22Rv1 (cell line): ENCODE results near the gene OTUD5.

ENCODE experiments used
- H3K27ac ChIP-seq: fragments of 450-650 bp; 2 replicates; pipeline ENCODE4 v1.5.1; 2017
- CTCF ChIP-seq: fragments of 450-650 bp; IDR thresholded peaks from 2 replicates; pipeline ENCODE4 v1.5.1; 2017; ENCODE audit warnings: mild to moderate bottlenecking
- ZFX ChIP-seq: fragments of 450-650 bp; IDR thresholded peaks from 2 replicates; pipeline ENCODE4 v1.6.1; 2017; ENCODE audit warnings: antibody characterized with exemption, borderline replicate concordance

OTUD5 gene

DNA sequence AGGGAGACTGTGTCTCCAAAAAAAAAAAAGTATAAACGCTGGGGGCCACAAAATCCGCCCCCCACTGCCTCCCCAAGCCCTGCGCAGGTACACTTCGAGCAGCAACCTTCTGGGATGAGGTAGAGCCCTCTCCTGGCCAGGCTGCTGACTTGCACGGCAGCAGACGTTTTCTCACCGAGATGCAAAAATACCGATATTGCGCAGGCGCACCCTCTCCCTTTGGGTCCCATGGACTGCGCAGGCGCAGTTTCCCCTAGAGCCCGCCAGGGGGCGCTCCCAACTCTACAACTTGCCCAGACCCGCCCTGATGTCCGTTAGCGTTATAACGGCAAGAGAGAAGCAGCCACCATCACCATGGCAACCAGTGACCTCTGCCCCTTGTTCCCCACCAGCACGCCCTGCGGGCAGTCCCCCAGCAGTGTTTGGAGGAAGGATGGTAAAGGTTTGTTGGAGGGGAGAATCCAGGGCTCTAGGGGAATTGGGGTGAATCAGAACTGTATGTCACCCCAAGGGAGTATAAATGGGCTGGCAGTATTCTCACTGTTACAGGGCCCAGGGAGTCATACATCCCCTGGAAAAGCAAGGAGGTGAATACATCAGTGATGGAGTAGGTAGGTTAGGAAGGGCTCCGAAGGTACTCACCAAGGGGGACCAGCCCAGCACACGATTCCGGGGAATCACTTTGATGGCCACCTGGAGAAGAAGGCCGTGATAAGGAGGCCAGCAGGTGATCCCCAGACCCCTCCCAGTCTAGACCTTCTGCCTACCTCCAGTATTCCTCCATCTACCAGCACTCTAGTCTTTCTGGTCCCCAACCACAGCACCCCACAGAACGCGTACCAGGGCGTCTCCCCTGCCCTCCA lies 40.0 kb downstream of the OTUD5 start:
- TF ChIP-seq ZFX (no peak), CTCF (peak; percentile 90)
- H3K27ac ChIP-seq: peak overlapping the region; percentile 72

- H3K27ac ChIP-seq: no peak overlapping the region
- TF ChIP-seq ZFX: no peak
- TF ChIP-seq CTCF: no peak
These were observed 42.6 kb downstream of the OTUD5 start for GRCh38 chrX:48914593-48915493.

DNA sequence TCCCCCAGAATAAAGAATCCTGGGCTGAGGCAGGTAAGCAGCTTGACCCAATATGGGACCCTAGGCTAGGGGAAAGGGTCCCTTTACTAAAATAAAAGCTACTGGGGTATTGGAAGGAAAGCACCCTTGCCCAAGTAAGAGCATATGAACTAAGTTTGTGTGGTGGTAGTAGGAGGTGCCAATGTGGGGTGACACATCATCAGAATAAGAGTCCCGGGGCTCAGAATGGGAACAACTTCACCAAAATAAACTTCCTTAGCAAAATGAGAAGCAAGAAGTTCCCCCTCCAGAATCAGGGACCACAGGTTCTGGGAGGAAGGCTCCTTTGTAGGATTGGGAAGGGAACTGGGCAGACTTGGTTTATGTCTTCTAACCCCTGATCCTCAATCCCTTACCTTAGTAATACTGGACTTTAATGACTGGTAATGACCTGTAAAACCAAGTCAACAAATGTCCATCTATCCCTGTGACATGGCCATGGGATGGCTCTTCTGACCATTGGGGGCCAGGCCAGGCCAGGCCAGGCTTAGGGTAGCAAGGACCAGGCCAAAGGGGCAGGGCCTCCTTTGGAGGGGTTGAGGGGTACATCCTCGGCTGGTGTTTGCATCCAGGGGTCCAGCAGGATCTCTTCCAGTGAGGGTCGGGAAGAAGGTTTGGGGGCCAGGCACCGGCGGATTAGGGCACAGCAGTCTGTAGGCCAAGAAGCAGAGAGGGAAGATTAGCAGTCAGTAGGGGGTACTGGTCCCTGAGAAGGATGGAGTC lies 43.6 kb downstream of the OTUD5 start:
- no peak for TF ChIP-seq CTCF
- TF ChIP-seq ZFX: no peak
- H3K27ac ChIP-seq: no peak overlapping the region

DNA sequence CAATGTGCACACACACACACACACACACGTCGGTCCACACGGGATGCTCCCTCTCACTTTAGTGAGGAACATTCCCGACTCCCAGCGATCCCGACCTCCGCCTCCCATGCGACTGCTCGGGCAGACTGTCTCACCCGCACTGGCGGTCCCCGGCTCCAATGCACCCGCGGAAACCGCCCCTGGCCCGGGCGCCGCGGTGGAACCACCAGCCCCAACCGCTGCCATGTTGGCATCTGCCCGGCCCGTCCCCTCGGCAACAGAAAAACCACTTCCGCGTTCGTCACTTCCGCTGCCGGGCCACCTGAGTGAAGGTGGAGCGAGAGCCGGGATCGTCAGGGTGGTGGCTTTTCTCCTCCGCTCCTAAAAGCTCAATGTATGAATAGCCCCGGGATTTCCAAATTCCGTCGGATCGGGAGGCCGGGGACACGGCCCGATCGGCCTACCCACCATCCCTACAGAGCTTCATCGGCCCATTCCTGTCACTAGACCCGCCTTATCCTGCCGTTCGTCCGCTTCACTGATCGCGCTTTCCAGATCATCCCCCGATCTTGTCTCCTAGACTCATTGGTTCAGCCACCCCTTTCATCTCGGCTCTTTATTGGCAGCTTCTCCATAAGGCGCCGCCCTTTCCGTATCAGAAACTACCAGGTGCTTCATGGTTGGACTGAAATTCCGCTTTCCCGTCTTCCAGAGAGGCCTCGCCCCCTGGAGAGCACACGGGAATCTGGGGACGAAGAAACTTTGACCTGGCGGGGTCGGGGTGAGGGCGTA lies 45.8 kb downstream of the OTUD5 start, which contains the start of gene SLC35A2:
TSS of gene SLC35A2 (minus strand) at position 235 of the 771 bp plus-strand sequence. CDS start at position 225, 10 bp downstream.
- TF ChIP-seq CTCF (no peak), ZFX (no peak)
- peak within 1 kb of the TSS; percentile 84 for H3K27ac ChIP-seq

- TF ChIP-seq ZFX (no peak), CTCF (no peak)
- peak overlapping the region; percentile 84 for H3K27ac ChIP-seq
These were observed 46.4 kb downstream of the OTUD5 start for GRCh38 chrX:48910926-48911411.

DNA sequence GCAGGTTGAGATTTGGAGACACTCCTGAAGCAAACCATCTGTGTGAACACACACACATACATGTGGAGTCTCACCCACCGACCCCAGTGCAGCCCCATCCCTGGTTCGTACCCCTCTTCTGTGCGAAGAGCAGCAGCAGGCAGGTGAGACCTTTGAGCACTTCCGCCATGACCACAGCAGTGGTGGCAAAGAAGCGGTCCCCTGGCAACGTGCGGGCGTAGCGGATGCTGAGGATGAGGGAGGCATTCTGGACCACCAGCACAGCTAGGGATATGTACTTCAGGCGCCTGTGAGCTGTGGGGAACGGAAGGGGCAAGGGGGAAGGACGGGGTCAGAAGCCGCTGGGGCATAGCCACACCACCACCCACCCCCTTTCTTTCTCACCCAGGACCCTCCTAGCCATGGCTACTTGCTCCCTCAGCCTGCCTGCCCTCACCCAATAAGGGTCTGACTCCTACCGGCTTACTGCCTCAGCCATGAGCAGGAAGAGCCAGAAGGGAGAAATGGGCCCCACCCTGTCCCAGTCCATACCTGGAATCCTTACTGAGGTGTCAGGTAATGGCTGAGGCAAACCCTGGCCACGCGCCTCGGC lies 47.6 kb downstream of the OTUD5 start:
- no peak overlapping the region for H3K27ac ChIP-seq
- TF ChIP-seq ZFX (no peak), CTCF (no peak)
